GM21576 (cell line): ENCODE measurements around the gene C2orf76.

Source experiments
- ATAC-seq: cut with Tn5 transposase; IDR thresholded peaks from one replicate; pipeline ENCODE4 v1.9.1; 2021; ENCODE audit warnings: mild to moderate bottlenecking, moderate library complexity; ENCODE audit not compliant: unreplicated experiment

C2orf76 gene

GRCh38 chr2:119266091-119266589, 100.5 kb downstream of the C2orf76 start:
- ATAC-seq: no peak

DNA sequence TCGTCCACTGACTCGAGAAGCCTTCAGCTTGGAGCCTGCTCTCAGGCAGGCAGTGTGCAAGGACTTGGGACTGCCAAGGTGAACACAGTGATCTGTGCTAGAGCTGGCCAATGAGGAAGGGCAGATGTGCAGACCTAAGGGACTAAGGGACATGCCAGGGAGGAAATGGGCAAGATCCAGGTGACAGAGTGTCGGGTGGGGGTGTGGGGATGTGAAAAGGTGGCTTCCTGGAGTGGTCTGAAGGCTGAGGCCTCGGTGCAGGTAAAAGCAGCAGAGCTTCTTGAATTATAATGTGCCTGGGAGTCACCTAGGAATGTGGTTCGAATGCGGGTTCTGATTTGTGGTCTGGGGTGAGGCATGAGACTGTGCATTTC, 101.0 kb downstream of the C2orf76 start:
- no peak for ATAC-seq

DNA sequence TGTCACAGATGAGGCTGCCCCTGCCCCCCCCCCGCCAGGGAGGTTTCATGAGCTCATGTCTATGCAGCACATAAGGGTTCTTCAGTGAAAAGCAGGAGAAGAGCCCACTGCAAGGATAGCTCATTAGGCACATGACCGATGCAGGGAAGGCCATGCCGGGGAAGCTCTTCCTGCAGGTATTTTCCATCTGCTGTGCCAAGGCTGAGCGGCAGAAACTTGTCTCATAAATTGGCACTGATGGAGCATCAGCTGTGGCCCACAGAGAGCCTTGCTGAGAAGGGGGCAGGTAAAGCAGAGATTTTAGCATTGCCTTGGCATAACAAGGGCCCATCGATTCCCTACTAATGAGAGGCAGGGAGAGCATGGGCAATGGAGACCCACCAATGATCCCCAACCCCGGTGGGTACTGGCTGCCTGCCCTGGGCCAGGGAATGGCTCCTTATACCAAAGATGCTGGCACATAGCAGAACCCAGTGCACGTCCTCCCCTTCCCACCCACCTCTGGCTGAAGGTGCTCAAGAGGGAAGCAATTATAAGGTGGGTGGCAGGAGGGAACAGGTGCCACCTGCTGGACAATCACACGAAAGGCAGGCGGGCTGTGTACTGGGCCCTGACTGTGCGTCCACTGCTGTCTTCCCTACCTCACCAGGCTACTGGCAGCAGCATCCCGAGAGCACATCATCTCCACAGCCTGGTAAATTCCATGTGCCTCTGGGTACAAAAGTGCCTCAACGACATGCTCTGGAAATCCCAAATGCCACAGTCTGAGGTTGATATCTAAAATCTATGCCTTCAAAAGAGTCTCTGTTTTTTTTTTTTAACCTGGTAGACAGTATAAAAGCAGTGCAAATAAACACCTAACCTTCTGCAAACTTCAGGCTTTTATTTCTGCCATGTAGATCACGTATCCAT, 101.6 kb downstream of the C2orf76 start:
- peak; percentile 98 for ATAC-seq

DNA sequence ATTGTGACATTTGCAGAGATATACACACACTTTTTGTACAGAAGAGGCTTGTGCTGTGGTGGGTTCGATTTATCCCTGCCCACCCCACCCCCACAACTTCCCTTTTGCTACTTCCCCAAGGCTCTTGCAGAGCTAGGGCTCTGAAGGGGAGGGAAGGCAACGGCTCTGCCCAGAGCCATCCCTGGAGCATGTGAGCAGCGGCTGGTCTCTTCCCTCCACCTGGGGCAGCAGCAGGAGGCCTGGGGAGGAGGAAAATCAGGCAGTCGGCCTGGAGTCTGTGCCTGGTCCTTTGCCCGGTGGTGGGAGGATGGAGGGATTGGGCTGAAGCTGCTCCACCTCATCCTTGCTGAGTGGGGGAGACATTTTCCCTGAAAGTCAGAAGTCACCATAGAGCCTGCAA, 103.0 kb downstream of the C2orf76 start:
- ATAC-seq: no peak

DNA sequence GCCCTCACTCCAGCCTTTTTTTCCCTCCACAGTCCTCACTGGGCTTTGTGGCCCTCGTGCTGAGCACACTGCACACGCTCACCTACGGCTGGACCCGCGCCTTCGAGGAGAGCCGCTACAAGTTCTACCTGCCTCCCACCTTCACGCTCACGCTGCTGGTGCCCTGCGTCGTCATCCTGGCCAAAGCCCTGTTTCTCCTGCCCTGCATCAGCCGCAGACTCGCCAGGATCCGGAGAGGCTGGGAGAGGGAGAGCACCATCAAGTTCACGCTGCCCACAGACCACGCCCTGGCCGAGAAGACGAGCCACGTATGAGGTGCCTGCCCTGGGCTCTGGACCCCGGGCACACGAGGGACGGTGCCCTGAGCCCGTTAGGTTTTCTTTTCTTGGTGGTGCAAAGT, 103.6 kb downstream of the C2orf76 start:
- ATAC-seq: no peak

DNA sequence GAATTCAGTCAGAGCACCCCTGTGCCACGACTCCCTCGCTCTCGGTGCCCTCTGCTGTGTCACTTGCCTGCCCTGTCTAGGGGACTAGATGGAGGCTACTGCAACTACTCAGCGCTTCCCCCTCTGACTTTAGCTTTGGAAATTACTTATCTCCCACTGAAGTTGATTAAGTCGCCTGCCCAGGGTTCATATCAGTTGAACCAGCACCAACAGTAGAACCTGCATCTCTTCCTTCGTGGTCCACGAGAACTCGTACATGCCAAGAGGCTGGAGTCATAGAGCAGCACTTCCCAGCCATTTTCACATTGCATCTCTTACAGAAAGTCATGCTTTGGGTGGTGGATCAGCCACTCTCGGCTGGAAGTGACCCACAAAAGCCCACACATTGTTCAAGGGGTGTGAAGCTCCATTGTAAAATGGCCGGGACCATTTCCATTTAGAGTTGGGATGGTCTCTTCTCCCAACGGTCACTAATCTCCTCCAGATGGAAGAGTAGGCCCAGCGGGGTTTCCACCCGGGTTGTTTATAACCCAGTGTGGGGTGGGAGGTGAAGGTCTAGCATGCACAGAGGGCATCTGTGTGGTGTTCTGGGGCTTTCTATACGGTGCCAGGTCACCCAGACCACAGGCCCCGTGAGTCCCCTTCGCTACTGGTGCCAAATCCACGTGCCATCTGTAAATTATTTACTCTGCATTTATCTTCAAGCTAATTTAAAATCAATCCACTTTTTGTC, 105.0 kb downstream of the C2orf76 start:
- no peak for ATAC-seq

- no peak for ATAC-seq
Measured at GRCh38 chr2:119260646-119261492, 105.8 kb downstream of the C2orf76 start.

GRCh38 chr2:119259296-119259860, 107.3 kb downstream of the C2orf76 start:
- ATAC-seq: no peak

GRCh38 chr2:119257198-119257597, 109.4 kb downstream of the C2orf76 start:
- no peak for ATAC-seq

GRCh38 chr2:119256582-119256921, 110.1 kb downstream of the C2orf76 start:
- no peak for ATAC-seq

DNA sequence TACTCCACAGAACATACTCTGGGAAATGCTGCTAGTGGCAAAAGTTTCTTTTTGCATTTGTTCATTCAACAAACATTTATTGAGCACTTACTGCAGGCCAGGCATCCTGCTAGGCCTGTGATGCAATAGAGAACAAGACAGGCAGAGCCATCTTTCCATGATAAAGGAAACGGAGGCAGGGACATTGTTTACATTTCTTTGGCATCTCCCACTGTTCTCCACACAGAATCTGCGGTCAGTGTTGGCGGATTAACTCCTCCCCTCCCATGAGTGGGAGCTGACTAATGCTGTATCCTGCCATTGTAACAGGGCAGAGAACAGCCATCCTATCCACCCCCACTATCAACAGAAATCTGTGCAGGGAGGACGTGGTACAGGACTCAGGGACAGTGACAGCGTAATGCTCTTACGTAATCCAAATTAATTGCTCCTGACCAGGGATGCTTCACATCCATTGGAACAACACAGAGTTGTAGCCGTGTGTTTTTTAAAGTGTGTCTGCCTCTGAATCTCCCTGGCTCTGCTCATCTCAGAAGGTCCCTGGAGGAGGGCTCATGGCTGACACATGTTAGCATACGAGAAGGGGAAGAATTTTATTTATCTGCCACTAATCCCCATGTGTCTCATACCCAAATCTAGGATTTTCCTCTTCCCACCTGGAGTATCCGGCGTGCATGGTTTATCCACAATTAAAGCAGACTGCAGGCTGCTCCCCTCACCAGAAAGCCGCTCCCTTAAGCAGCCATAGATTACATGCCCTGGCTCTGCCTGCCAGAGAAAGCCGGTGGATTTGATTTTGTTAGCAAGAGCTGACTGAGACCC, 110.7 kb downstream of the C2orf76 start:
- ATAC-seq: no peak

GRCh38 chr2:119254601-119255080, 112.0 kb downstream of the C2orf76 start:
- ATAC-seq: no peak

DNA sequence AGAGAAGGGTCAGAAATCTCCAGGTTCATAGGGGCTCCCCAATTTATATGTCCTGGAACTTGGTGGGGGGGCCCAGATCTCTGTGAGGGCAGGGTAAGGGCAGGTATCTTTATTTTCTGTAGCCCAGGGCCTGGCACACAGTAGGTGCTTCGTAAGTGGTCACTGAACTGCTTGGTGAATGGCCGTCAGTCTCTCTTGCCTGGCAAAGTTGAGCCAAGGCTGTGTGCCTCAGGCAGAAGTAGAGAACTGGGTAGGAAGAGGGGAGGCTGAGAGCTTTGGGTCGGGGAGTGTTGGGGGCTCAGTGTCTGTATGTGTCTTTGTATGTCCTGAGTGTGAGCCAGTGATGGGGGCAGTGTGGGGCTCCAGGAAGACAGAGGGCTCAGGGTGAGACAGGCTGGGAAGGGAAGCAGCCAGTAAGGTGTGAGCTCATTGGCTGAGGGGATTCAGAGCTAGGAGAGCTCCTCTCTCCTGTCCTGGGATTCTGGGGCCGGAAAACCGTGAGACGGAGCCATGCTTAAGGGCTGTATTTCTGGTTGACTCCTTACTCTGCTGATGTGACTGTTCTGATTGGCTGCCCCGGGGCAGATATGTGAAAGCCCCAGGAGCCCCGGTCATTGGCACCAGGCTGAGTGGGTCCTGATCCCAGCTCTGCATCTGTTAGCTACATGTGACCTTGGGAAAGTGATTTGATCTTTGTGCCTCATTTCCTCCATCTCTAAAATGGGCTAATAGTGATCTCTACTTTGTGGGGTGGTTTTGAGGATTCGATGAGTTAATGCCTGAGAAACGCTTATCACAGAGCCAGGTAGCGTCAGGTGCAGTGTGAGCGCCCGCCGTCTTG, 112.7 kb downstream of the C2orf76 start:
- ATAC-seq: no peak

DNA sequence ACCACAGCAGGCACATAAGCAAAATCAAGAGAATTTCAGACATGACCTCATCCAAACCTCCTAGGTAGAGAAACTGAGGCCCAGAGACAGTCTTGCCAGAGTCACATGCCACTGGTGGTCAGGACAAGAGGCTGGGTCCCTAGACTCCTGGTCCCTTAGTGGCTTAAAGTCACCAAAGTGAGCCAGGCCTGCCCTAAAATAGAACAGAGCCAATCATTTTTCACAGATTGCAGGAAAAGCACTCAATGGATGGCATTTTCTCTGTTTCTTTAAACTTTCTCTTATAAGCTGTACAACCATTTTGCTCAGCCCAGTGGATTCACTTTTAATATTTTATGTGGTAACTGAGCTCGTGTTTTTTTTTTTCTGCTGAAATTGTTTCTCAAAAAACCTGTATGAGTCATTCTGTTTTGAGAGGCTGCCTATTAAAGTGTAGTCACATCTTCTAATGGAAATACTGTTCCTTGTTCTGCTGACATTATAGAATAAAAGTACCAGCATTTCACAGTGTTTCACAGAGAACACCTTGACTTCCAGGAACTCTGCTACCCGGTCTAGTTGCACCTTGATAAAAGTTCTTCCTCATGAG, 113.4 kb downstream of the C2orf76 start:
- ATAC-seq: no peak
